Gastrocnemius medialis (tissue), 4 donors: ENCODE measurements around the gene DOCK4.

Experiments
- CTCF ChIP-seq, 5 experiments: fragments of 450-650 bp in 3 of 5; fragments of 200-600 bp in 2 of 5; sonication (generic) in 2 of 5; IDR thresholded peaks in 4 of 5; conservative IDR thresholded peaks in 1 of 5; 1 replicate in 4 of 5; 2 replicates in 1 of 5; pipeline ENCODE4 v1.5.1; 2016 to 2019; ENCODE audit warnings: antibody characterized with exemption in 5 of 5, mild to moderate bottlenecking in 3 of 5, moderate library complexity in 3 of 5
- POLR2A ChIP-seq, 2 donors: fragments of 450-650 bp; IDR thresholded peaks; one replicate each; pipeline ENCODE4 v1.6.1; 2017; ENCODE audit warnings: antibody characterized with exemption in 2 of 2, mild to moderate bottlenecking in 2 of 2, moderate library complexity in 2 of 2

GRCh38 chr7:112236597-112236996 is 30.4 kb upstream of the DOCK4 start:
- no peak for TF ChIP-seq CTCF (IDR thresholded peaks at IDR 0.05 in 4 of 5, conservative IDR thresholded peaks at IDR 0.05 in 1 of 5)
- TF ChIP-seq POLR2A (IDR thresholded peaks at IDR 0.05) = no peak
